ENCODE data around the gene EYA2. TPM values are rescaled to one million over a fixed set of nuclear protein-coding genes. Genes with fewer than 3 reads are reported as not detected.

The EYA2 gene
- total RNA-seq, 1 donor from 2014 or later, result 1.6 TPM

DNA sequence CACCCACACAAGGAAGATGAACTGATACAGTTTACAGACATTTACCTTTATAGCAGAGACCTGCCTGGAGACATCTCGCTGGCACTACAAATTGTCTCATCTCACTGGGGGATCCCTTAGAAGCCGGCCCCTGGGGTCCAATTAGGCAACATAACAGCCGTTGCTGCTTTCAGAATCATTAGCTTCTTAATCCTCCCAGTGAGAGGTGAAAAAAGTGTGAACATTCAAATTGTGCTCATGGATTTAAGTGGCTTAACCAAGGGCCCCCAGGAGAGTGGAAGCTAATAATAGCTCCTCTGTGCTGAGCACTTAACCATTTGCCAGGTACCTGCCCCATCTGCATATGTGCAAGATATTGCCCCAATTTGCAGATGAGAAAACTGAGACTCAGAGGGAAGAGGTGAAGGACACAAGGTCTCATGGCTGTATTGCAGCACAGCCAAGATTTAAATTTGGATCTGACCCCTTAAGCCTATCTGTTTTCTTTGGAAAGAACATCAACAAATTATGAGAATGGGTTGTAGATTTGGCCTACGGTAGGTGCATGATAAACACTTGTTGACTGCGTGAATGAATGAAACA is 101.0 kb downstream of the EYA2 start:
- DNase-seq (ENCODE audit: low spot score) (no peak), ATAC-seq (no peak)

DNA sequence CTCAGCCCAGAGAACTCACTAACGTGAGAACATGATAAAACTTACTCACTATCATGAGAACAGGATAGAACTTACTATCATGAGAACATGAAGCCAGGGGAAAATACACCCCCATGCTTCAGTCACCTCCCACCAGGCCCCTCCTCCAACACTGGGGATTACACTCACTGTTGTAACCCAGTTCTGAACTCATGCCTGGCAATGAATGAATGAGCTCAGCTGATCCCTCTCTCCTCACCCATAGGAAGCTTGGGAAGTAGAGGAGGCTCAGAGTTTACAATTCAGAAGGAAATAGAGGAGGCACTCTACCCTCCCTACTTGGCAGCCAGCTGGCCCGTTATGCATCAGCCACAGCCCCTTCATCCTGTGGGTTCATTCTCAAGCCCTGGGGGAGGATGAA is 102.5 kb downstream of the EYA2 start:
- ATAC-seq, result no peak
- no peak for DNase-seq (ENCODE audit: low spot score)

DNA sequence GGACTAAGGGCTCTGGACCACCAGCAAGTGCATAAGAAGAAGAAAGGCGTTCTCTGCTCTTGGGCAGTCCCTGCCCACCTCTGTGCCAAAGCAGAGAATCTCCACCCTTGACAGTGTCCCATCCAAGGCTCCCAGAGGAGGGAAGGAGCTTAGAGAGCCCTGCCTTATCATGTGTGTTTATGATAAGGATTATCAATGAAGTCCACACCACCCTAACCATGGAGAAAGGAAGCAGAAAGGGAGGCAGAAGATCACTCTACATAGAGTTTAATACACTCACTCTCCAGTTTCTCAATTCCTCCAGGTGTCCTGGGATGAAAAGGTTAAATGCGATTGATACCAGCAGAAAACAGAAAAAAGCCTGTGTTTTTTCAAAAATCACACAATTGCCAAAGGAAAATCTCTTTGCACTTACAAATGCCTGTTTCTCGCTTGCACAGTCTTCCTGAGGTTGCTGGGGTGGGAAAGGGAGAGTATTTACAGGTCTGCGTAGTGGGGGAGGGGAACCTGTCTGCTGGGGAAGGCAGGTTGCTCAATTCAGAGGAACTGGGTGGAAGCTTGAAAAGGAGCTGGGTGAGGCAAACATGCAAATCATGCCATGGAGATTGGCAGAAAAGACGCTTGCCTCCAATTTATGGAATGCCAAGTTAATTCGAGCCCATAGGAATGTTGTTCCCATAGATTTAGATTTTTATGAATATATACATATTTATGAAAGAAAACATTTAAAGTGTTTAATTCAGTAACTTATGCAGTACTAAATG is 104.0 kb downstream of the EYA2 start:
- peak; percentile 39 for ATAC-seq

DNA sequence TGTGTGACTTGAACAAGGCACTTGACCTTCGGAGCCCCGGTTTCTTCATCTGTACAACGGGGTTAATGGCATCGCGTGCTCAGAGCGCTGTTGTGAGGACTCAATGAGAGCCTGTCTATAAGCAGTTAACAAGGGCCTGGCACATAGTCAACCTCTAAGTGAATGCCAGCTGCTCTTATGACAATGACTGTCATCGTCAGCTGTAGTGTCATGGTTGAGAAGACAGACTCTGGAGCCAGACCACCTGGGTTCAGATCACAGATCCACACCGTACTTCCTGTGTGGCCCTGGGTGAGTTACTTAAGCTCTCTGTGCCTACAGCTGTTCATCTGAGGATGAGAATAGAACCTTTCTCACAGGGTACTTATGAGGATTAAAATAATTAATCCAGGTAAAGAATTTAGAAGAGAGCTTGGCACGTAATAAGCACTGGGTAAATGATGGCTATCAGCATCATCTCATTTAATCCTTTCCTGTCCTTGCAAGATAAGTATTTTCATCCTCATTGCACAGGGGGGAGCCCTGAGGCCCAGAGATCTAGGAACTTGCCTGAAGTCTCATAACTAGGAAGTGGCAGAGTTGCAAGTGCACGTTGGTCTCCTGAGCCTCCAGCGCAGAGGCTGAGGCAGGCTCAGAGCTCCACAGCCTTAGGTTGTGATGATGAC is 105.3 kb downstream of the EYA2 start:
- DNase-seq (ENCODE audit: low spot score) (no peak), ATAC-seq (no peak)

More for the DNA sequence above, 104.0 kb downstream of the EYA2 start:
- no peak for DNase-seq (ENCODE audit: low spot score)

DNA sequence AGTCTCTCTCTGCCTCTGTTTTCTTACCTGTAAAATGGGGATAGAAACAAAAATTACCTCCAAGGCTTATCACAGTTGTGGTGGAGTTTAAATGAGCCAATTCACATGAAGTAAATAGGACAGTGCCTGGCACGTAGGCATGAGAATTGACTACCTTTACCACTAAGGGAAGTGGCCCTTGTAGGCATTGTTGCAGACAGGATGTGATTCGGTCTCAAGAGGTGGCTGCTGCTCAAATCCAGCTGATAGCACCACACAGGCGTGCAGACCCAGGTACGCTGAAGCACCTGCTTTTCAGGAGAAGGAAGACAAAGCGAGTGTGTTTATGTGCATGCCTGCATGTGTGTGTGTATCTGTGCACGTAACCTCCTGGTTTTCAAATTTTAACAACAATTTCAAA is 108.6 kb downstream of the EYA2 start:
- ATAC-seq, result no peak
- DNase-seq (ENCODE audit: low spot score), result no peak

DNA sequence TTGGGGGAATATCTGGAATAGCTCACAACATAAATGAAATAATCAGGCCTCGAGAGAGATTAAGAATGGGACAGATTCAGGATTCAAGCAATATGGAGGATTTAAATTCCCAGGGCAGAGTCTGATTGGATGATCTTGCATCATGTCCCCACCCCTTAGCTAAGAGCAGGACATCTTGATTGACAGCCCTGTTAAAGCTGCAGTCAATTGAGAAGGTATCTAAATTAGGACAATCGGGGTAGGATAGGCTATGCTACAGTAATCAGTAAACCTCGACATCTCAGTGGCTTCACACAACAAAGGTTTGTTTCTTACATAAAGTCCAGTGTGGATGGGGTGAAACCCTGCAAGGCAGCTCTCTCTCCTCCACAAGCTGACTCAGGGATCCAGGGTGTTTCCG is 109.5 kb downstream of the EYA2 start:
- ATAC-seq, result no peak
- no peak for DNase-seq (ENCODE audit: low spot score)

DNA sequence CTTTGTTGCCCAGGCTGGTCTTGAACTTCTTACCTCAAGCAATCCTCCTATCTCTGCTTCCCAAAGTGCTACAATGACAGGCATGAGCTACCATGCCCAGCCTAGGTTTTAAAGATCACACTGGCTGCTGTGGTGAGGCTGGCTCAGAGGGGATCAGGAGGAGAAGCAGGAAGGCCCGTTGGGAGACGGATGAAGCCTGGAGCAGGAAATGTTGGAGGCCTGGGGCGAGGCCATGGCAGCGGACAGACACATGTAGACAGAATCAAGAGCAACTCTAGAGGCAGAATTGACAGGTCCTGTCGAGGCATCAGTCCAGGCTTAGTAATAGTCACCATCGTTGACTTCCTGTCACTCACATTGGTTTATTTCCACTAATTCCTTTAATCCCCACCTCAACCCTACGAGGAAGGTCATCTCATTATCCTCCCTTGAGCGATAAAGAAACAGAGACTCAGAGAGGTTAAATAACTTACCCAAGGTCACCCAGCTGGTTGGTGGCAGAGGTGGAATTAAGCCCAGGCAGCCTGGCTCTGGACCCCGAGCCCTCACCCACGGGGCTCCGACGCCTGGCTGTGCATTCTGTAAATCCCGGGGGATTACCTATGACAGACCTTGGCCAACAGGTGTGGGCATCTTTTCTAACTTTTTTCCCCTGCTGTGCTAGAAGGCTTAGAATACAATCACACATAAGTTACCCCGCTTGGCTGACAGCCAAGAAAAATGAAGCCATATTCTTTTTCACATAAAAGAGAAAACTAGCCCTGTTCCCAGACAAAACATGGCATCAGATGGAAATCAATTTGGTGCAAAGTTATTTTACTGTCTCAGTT is 113.4 kb downstream of the EYA2 start:
- ATAC-seq, result no peak
- DNase-seq (ENCODE audit: low spot score), result no peak

DNA sequence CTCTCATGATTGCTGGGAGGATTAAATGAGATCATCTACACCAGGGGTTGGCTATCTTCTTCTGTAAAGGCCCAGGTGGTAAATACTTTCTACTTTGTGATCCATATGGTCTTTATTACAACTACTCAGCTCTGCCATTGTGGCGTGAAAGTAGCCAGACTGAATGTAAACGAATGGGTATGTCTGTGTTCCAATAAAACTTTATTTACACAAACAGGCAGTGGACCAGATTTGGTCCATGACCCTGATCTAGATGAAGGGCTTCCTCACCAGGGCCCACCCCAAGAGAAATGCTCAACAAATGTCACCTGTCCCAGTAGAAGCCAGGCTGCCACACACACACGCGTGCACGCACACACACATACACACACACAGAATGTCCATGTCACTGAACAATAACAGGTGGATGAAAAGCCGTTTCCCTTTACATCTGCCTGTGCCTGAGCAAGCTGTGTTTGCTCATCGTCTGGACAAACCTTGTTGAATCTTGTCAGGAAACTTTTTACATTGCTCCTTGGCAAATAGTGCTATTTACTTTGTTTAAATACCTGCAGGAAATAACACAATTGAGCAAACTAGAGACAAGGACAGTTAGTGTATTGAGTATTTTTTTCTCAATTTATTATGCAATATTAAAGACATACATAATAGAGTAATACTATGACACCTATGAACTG is 114.3 kb downstream of the EYA2 start:
- DNase-seq (ENCODE audit: low spot score), result no peak
- ATAC-seq, result no peak

DNA sequence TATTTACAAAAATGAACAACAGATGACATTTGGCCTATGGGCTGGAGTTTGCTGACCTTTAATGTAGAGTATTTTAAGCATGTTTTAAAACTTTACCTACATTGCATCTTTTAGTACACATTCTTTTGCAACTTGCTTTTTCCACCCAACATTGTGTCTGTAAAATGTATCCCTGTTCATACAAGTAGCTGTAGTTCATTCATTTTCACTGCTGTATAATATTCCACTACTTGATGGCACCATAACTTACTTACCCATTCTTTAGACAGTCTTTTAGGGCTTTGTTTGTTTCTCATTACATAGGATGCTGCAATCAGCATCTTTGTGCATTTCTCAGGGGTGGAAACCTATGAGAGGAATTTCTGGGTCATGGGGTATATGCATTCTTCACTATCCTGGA is 115.1 kb downstream of the EYA2 start:
- ATAC-seq, result no peak
- DNase-seq (ENCODE audit: low spot score), result no peak

DNA sequence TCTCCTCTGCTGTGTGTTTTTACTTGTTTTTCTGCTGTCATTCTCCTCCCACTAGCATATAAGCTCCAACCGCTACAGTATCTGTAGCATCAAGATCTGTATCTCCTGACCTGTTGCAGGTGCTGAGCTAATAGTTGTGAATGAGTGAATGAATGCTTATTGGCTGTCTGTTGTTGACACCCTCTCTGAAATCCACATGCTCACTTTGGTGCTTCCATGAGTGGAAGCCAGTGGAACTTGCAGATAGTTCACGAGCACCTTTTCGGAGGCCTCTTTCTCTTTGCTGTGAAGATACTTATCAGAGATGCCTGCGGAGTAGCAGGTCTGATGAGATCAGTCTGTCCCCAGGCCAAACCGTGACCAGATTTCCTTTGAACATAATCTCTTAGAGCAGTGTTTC is 117.3 kb downstream of the EYA2 start:
- DNase-seq (ENCODE audit: low spot score) (no peak), ATAC-seq (no peak)

DNA sequence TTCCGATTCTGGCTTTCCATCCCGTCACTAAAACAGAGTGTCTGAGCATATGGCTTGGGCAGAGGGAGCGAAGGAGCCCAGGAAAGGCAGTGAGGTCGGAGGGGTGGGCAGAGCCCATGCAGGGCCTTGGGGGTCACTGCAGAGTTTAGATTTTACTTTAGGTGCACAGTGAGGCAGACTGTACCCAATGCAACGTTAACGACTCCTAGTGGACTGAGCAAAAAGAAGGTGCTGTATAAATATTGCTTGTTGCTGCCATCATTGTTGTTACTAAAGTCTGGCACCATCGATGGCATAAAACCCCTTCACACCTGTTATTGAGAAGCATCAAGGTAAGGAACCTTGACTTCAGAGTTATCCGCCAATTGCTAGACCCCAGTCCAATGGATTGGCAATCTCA is 119.0 kb downstream of the EYA2 start:
- no peak for ATAC-seq
- no peak for DNase-seq (ENCODE audit: low spot score)

DNA sequence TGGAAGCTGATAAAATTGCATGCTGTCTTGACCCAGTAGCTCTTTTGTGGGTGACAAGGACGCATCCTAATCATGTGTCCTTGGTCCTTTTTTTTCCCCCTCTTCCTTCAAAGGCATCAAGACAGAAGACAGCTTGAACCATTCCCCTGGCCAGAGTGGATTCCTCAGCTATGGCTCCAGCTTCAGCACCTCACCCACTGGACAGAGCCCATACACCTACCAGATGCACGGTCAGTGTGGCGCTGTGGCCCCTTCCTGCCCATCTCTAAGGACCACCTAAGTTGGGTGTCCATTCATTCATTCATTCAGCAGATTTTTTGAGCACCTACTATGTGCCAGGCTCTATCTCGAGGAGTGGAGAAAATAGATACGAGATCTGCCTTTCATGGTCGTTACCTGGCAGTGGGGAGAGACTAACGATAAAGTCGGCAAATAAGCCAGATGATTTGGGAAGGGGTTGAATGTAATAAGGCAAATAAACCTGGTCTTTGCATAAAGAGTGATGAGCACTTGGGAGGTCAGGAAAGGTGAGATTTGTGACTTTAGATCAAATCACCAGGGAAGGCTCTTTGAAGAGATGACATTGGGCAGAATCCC is 121.5 kb downstream of the EYA2 start:
- DNase-seq (ENCODE audit: low spot score) (no peak), ATAC-seq (peak; percentile 26)

DNA sequence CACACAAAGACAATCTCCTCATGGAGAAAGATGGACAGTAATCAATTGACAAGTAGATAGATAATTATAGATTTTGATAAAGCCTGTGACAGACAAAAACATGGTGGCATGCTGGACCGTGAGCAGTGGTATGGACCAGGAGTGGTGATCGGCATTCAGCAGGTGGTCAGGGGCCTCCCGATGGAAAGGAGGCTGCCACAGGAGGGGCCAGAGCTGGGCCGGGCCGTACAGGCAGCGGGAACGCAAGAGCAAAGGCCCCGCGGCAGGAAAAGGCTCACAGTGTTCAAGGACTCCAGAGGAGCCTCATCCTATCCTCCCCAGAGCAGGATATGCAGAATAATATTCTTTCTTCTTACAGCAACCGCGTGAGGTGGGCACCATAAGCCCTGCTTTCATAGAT is 123.7 kb downstream of the EYA2 start:
- ATAC-seq (no peak), DNase-seq (ENCODE audit: low spot score) (no peak)

DNA sequence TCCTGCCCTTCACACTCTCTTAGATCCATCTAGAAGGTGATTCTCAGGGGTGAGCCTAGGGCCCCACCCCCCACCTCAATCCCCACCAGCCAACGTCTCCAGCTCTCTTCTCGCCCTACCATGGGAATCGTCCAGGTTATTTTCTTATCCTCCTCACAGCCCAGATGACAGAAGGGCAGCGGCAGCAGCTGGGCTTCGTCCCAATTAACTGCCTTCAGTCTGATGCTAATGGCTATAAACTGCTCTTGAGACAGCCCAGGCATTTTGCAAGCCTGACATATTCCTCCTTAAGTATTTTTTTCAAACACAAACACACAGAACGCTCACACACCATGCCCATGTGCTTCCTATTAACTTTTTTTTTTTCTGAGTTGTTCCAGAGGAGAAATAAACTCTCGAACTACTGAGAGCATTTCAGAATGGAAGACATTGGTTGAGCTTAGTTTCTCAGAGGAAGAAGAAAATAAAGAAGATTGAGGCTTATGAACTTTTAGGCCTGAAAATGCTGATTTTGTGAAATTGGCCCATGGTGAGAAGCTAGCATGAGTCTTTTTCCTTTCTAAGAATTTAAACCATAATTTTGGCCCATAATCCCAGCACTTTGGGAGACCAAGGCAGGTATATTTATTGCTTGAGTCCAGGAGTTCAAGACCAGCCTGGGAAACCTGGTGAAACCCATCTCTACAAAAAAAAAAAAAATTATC is 124.6 kb downstream of the EYA2 start:
- ATAC-seq, result no peak

DNA sequence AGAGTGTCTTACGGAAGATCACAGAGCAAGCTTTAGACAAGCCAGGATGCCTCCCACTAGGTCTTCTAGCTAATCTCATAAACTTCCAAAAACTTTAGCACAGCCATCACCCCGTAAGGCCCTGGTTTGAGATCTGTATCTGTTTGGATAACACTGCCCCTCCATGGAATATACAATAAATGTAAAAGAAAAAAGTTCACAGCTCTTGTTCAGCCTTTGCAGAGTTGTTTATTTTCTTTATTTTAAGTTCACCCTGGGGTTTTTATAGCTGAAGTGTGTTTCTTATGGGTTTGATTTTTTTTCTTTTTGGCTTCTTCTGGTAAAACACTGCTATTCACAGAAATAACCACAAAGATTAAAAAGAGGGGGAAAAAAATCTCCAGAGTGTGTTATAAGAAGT is 125.6 kb downstream of the EYA2 start:
- no peak for ATAC-seq
- DNase-seq (ENCODE audit: low spot score), result no peak

More for the DNA sequence above, 124.6 kb downstream of the EYA2 start:
- DNase-seq (ENCODE audit: low spot score), result no peak

DNA sequence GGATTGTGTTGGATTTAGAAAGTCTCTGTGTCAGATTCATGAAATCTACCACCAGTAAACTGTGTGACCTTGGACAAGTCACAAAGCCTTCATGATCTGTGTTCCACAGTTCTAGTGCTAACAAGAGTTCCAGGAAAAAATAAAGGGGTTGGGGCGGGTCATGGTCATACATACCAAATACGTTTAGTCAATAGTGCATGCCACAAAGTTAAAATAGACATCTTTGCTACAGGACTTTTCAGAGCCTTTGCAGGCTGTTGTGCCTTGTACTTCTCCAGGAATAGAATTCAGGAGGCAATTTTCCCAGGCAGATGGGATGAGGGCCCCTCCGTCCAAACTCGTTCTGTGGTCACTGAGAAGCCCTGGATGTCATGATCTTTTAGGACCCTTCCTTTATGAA is 127.2 kb downstream of the EYA2 start:
- ATAC-seq (no peak), DNase-seq (ENCODE audit: low spot score) (no peak)

DNA sequence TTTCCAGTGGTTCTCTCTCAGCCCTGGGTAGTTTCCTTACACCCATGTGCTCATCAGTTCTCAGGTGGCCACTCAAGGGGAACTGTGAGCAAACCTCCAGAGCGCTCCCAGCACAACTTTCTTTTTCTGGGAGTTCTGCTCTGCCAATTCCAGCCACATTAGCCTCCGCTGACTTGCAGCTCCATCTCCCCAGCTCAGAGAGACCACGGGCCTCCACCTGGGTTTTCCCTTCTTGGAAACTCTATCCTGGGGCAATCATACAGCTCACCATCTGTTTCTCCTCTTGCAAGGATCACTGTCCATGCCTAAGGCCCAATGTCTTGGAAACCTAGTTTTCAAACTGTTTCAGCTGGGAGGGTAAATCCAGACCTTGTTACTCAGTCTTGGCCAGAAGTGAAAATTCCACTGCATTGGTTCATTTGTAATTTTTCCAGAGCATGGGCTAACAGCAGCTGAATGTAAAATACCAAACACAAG is 129.9 kb downstream of the EYA2 start:
- DNase-seq (ENCODE audit: low spot score), result no peak
- no peak for ATAC-seq

DNA sequence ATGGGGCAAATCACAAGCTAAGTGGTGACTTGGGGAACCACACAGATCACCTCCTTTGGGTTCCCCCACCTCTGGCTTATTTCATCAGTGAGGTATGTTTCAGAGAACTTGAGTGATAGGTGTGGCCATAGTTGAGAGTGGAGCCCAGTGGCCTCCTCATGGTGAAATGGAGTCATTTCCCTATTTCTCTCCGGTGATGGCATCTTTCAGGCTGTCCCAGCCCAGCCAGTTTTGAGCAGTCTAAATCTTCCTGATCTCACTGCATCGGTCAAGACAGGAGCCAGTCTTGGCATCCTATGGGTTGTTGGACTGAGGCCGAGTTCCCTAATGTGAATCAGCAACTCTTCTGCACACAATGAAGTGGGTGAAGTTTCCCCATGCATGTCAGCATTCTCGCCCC is 132.4 kb downstream of the EYA2 start:
- DNase-seq (ENCODE audit: low spot score) (no peak), ATAC-seq (no peak)

DNA sequence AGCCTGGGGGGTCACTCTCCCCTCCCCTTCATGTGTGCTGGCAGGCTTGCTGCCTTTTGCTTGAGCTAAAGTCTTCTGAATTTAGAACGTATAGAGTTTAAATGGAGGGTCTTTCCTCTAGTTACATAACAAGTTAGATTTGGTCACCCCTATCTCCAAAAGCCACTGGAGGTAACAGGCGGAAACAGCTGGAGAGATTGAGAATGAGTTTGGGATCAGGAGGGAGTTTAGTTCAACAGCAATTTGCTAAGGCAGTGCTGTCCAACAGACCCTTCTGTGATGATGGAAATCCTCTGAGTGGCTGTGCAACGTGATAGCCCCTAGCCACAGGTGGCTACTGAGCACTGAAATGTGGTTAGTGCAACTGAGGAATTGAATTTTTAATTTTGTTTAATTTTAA is 132.8 kb downstream of the EYA2 start:
- no peak for ATAC-seq
- DNase-seq (ENCODE audit: low spot score), result no peak

DNA sequence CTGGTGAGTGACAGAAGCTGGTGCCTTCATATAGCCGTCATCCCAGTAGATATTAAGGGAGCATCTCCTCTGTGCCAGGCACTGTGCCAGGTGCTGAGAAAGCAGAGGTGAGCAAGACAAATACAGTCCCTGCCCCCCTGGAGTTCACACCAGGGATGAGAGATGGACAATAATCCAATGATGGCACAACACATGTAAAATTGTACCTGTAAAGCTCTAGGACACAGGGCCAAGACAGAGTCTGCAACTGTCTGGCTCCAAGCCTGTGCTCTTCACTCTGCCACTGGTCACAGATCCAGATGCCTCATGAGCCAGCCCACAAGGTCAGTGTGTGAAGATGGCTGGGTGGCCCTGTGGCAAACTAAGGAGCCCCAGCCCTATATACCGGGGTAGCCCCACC is 133.8 kb downstream of the EYA2 start:
- DNase-seq (ENCODE audit: low spot score) (no peak), ATAC-seq (no peak)
